ENCODE measurements around the gene DGCR8. TPM values are rescaled to one million over a fixed set of nuclear protein-coding genes. Genes with fewer than 3 reads are reported as not detected.

The DGCR8 gene
- total RNA-seq, 1 donor, result 7.9 TPM

DNA sequence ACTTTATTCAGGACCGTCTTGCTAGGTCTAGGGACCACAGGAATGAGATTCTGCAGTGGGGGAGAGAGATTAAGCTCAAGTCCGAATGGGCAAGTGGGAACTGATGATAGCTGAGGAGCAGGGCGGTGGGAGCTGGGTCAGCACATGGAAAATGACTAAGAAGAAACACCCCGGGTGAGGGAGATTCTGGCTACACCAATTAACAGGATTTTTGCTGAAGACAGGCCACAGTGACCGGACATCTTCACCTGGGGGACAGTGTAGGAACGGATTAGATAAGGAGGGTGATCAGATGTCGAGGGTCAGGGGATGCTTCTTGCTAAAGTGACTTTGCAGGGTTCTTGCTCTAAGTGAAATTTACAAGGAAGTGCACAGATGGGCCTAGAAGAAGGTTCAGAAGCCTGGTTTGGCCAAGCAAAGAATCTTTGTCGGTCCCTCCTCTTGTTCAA, 8.5 kb upstream of the DGCR8 start:
- H3K27me3 ChIP-seq (ENCODE audit: insufficient read depth, low read length), result no peaks in the 10 kb centered on the region
- H3K4me3 ChIP-seq (ENCODE audit: low read length), result no peak overlapping the region
- no peaks in the 10 kb centered on the region for H3K9me3 ChIP-seq (ENCODE audit: low read depth, low read length)
- H3K4me1 ChIP-seq (ENCODE audit: insufficient read depth, low read length), result no peaks in the 10 kb centered on the region

DNA sequence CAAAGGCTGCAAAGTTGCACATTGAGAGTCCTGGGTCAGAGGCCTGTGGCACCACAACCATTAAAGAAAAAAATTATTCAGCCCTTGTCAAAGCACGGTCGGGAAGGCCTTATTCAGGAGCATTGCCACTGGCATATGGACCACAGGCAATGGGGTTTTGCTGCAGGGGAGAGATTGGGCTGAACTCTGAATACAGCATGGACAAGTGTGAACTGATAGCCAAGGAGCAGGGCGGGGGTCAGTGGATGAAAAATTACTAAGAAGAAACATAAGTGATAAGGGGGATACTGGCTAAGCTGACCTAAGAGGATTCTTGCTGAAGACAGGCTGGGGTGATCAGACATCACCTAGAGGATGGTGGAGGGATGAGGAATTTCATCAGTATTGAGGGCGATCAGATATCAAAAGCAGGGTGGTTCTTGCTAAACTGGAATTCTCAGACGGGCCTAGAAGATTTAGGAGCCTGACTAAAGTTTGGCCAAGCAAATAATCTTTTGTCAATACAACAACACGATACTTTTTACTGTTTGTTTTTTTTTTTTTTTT, 3.3 kb upstream of the DGCR8 start:
- no peaks in the 10 kb centered on the region for H3K9me3 ChIP-seq (ENCODE audit: low read depth, low read length)
- no peak overlapping the region for H3K4me3 ChIP-seq (ENCODE audit: low read length)
- H3K4me1 ChIP-seq (ENCODE audit: insufficient read depth, low read length), result peaks cover 11% of the 10 kb centered on the region
- H3K27me3 ChIP-seq (ENCODE audit: insufficient read depth, low read length), result no peaks in the 10 kb centered on the region

DNA sequence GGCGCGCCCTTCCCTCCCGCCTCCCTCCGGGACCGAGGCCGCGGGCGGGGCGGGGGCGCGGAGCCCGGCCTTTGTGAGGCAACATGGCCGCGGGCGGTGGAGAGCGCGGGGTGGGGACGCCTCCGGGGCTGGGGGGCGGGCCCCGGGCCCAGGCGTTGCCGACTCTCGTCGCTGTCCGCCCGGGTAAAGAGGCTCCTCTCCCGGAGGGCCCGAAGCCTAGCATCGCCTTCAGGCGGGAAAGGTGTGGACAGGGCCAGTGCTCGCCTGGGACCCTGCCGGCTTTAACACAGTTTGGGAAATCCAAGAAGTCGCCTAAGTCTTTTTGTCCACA, 369 bp downstream of the DGCR8 start:
- H3K4me1 ChIP-seq (ENCODE audit: insufficient read depth, low read length), result peaks cover 26% of the 10 kb centered on the region
- peak overlapping the region; percentile 69 for H3K4me3 ChIP-seq (ENCODE audit: low read length)
- no peaks in the 10 kb centered on the region for H3K9me3 ChIP-seq (ENCODE audit: low read depth, low read length)
- no peaks in the 10 kb centered on the region for H3K27me3 ChIP-seq (ENCODE audit: insufficient read depth, low read length)

DNA sequence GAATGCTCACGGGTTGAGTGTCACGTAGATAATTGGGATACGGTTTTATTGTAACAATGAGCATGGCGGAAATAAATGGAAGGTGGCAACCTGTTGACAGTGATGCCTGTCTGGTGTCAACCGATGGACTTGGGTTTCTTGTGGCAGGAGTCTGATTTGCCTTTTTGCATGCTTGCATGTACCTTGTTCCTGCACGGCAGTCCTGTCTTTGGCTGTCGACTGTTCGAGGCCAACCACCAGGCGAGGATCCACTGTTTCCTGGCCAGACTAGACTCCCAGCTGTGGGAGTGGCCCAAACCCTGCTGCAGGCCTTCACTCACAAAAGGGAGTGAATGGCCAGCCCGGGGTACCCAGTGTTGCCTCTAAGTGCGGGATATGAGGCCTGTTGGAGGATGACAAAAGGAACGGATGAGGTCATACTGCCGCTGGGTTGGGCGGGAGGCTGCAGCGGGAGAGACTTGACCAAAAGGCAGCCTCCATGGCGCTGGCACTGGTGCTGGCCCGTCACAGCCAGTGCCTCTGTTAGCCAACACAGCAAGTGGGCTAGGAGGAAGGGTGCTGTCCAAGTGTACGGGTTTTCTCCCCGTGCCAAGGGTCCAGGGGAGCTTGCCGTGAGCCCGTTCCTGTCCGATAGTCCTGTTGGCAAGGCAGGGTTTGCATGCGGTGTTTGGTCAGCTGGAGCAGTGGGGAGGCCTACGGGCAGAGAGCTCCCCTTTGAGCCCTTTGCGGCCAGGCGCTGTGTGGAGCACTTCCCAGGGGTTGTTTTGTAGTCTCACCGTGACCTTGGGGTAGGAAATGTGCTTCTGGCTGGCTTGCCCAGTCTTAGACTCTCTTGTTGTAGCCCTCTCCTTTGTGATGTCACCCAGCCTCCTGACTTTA, 974 bp downstream of the DGCR8 start:
- no peaks in the 10 kb centered on the region for H3K27me3 ChIP-seq (ENCODE audit: insufficient read depth, low read length)
- peaks cover 26% of the 10 kb centered on the region for H3K4me1 ChIP-seq (ENCODE audit: insufficient read depth, low read length)
- H3K9me3 ChIP-seq (ENCODE audit: low read depth, low read length), result no peaks in the 10 kb centered on the region
- H3K4me3 ChIP-seq (ENCODE audit: low read length), result peak overlapping the region; percentile 69

DNA sequence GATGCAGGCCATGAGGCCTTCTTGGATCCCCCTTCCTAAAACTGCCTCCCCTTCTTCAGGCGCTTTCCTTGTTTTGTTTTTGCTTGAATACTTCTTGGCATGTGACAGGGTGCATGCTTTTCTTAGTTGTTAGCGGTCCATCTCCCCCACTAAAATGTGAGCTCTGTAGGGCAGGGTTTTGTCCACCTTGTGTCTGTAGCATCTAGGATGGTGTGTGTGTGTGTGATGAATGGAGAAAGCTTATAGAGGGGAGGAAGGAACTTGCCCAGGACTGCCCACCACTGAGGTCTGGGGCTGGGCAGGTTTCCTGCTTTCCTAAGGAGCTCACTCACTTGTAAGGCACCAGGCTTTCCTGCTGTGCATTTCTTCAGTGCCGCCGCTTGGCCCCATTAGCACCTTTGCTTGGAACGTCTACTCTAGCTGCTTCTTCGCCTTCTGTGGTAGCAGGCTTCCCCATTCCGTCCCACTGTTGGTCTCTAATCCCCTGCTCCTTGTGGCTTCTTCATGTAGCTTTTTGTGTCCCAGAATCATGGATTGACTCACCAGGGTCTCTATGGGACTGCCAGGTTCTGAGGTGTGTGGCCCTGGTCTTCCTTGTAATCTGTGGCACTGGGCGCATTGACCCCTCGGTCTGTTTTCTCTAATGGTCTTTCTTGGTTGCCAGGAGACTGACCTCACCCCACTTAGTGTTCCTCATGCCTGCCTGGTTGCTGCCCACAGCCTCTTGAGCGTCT, 3.3 kb downstream of the DGCR8 start:
- Histone ChIP-seq H3K4me1 (ENCODE audit: insufficient read depth, low read length) (peaks cover 26% of the 10 kb centered on the region), H3K4me3 (ENCODE audit: low read length) (no peak overlapping the region), H3K27me3 (ENCODE audit: insufficient read depth, low read length) (no peaks in the 10 kb centered on the region), H3K9me3 (ENCODE audit: low read depth, low read length) (no peaks in the 10 kb centered on the region)

DNA sequence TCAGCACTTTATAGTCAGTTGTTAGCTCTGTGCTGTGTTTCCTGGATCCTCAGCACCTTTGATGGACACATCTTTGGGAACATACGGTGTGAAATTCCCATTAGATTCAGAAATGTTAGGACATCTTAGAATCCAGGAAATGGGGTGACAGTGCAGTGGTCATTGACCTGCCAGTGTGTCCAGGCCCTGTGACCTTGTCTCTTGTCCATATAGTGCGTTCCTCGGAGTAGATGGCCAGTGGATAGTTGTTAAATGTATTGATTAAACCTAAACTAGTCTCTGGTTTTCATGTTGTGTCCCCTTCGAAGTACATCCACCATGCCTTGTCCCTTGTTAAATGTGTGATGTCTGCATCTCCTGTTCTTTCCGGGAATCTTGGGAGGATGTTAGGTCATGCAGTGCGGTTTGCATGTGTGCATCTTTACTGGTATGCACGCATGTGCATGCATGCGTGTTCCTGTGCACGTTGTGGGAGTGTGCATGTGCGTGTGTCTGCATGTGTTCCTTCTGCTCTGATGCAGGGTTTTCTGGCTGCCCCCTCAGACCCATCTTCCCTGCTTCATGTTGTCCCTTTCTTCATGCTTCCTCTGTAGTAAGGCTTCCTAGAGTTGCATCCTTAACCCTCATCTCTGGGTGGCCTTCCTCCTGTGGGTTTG, 4.0 kb downstream of the DGCR8 start:
- H3K4me1 ChIP-seq (ENCODE audit: insufficient read depth, low read length), result peaks cover 26% of the 10 kb centered on the region
- H3K27me3 ChIP-seq (ENCODE audit: insufficient read depth, low read length), result no peaks in the 10 kb centered on the region
- no peak overlapping the region for H3K4me3 ChIP-seq (ENCODE audit: low read length)
- H3K9me3 ChIP-seq (ENCODE audit: low read depth, low read length), result no peaks in the 10 kb centered on the region

DNA sequence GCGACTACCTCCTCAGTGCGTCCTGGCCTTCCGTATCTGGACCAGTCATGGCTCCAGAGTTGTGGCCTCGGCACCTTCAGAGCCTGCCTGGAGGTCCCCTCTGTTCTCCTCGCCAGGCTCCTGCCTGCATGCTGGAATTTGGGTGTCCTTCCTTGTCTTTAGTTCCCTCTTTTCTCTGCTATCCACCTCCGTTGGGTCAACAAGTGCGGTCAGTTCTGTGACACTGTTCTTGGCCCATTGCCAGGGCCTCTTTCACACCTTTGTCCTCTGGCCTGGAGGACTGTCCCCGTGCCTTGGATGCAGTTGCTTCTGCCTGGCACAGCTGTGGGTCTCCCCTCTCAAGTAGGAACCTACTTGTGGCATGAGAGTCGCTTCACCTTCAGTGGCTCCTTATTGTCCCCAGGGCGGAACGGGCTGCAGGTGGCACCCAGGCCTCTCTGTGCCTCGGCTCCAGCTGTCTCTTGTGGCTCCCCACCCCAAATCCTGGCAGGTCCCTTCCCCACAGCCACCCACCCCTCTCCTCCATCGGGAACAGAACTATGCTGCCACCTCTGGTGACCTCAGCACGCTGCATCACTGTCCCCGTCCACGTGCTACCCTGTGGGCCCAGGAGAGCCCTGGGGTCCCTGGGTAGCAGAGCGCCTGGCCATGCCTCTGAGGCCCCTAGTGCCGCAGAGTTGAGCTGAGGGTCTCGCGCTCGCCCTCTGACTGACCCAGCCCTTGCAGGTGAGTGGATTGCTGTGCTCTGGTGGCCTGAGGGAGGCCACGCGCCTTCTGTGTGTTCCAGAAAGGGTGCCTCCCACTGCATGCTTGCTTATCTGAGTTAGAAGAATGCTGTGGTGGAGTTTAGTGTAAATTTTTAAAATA, 4.7 kb downstream of the DGCR8 start:
- Histone ChIP-seq H3K4me3 (ENCODE audit: low read length) (no peak overlapping the region), H3K9me3 (ENCODE audit: low read depth, low read length) (no peaks in the 10 kb centered on the region), H3K4me1 (ENCODE audit: insufficient read depth, low read length) (peaks cover 26% of the 10 kb centered on the region), H3K27me3 (ENCODE audit: insufficient read depth, low read length) (no peaks in the 10 kb centered on the region)

DNA sequence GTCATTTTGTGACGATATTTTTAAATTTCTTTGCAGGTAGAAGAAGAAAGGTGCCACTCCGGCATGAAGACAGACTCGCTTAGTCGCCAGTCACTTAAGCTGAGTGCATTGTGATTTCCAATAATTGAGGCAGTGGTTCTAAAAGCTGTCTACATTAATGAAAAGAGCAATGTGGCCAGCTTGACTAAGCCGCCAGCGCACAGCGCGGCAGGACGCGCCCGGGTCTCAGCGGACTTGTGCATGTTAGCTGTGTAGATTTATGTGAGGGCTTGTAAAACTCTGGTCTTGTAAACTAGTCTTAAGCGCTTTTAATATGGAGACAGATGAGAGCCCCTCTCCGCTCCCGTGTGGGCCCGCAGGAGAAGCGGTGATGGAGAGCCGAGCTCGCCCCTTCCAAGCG, 5.6 kb downstream of the DGCR8 start:
- Histone ChIP-seq H3K4me1 (ENCODE audit: insufficient read depth, low read length) (peaks cover 32% of the 10 kb centered on the region), H3K9me3 (ENCODE audit: low read depth, low read length) (no peaks in the 10 kb centered on the region), H3K4me3 (ENCODE audit: low read length) (no peak overlapping the region), H3K27me3 (ENCODE audit: insufficient read depth, low read length) (no peaks in the 10 kb centered on the region)

DNA sequence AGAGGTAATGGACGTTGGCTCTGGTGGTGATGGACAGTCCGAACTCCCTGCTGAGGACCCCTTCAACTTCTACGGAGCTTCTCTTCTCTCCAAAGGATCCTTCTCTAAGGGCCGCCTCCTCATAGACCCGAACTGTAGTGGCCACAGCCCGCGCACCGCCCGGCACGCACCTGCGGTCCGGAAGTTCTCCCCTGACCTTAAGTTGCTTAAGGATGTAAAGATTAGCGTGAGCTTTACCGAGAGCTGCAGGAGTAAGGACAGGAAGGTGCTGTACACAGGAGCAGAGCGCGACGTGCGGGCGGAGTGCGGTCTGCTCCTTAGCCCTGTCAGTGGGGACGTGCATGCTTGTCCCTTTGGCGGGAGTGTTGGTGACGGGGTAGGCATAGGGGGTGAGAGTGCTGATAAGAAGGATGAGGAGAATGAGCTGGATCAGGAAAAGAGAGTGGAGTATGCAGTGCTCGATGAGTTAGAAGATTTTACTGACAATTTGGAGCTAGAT, 6.1 kb downstream of the DGCR8 start:
- no peaks in the 10 kb centered on the region for H3K9me3 ChIP-seq (ENCODE audit: low read depth, low read length)

DNA sequence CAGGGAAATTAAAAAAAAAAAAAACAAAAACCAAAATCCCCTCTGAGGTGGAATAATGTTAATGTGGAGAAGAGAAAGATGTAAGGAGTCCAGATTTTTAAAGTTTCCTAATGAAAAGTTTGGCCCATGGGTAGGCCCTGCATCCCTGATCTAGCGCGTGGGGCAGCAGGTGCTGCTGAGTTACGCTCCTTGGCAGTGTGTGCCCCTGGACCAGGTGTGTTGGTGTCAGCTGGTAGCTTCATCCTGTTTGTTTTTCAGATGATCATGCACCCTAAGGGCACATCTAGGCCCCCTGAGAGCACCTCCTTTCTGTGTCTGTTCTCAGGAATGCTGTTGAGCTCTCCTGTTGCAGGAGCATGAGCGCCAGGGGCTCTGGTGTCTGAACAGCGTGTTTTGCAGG, 6.7 kb downstream of the DGCR8 start:
- no peak overlapping the region for H3K4me3 ChIP-seq (ENCODE audit: low read length)
- H3K27me3 ChIP-seq (ENCODE audit: insufficient read depth, low read length), result no peaks in the 10 kb centered on the region
- no peaks in the 10 kb centered on the region for H3K9me3 ChIP-seq (ENCODE audit: low read depth, low read length)
- H3K4me1 ChIP-seq (ENCODE audit: insufficient read depth, low read length), result peaks cover 27% of the 10 kb centered on the region

More for the DNA sequence above, 6.1 kb downstream of the DGCR8 start:
- Histone ChIP-seq H3K4me1 (ENCODE audit: insufficient read depth, low read length) (peaks cover 32% of the 10 kb centered on the region), H3K4me3 (ENCODE audit: low read length) (no peak overlapping the region), H3K27me3 (ENCODE audit: insufficient read depth, low read length) (no peaks in the 10 kb centered on the region)

DNA sequence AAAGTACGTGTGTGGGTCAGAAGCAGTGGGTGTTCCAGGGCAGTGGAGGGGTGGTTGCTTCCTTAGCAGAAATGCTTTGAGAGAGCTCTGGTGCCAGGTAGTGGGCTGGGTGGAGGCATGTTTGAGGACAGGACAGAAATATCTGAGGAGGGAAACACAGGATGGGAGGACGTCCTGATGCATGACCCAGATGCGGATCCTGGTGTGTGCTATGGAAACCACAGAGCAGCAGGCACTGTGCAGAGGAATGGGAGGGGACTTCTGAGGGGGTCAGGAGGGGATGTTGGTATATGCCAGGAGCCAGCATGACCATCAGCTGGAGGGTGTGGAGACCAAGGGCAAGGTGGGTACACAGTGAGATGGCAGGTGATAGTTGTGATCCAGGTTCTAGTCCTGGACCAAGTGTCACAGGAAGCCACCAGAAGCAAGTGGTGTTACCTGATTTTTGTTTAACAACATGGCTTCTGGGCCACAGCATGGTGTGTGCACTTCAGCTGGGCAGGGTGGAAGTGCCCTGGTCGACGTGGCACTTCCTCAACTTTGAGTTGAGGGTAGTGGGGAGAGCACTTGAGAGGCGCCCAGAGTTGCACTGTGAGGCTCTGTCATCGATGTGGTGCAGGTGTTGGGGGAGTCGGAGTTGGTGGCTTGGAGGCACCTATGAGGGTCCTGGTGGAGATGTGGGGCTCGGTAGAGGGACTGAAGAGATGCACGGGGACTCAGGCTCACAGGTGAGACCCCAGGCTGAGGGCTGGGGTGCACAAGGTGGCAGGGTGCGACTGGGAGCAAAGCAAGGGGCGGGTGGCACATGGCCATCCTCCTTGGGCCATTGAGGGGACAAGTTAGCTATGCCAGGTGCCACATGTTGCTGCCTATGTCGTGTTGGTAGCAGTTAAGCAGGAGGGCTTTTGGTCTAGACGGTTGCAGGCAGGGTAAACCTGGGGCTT, 7.5 kb downstream of the DGCR8 start:
- H3K4me3 ChIP-seq (ENCODE audit: low read length), result no peak overlapping the region
- H3K9me3 ChIP-seq (ENCODE audit: low read depth, low read length), result no peaks in the 10 kb centered on the region
- H3K4me1 ChIP-seq (ENCODE audit: insufficient read depth, low read length), result peaks cover 29% of the 10 kb centered on the region
- no peaks in the 10 kb centered on the region for H3K27me3 ChIP-seq (ENCODE audit: insufficient read depth, low read length)

DNA sequence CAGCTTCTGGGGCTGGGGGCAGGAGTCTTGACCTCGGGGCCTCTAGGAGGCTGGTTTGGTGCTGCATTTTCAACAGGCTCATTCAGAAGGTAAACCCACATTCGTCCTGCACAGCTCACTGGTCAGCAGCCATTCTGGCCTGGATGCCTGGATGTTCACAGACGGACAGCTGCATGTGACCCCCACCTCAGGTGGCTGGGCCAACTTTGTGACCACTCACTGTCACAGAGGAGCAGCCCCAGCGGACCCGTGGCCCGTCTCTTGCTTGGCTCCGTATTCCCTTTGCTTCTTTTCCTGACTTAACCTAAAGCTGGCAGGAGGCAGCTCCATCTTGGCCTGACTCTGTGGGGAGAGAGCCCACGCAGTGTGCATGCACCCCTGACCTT, 8.2 kb downstream of the DGCR8 start:
- H3K27me3 ChIP-seq (ENCODE audit: insufficient read depth, low read length), result no peaks in the 10 kb centered on the region
- no peaks in the 10 kb centered on the region for H3K9me3 ChIP-seq (ENCODE audit: low read depth, low read length)
- H3K4me1 ChIP-seq (ENCODE audit: insufficient read depth, low read length), result peaks cover 22% of the 10 kb centered on the region
- no peak overlapping the region for H3K4me3 ChIP-seq (ENCODE audit: low read length)

DNA sequence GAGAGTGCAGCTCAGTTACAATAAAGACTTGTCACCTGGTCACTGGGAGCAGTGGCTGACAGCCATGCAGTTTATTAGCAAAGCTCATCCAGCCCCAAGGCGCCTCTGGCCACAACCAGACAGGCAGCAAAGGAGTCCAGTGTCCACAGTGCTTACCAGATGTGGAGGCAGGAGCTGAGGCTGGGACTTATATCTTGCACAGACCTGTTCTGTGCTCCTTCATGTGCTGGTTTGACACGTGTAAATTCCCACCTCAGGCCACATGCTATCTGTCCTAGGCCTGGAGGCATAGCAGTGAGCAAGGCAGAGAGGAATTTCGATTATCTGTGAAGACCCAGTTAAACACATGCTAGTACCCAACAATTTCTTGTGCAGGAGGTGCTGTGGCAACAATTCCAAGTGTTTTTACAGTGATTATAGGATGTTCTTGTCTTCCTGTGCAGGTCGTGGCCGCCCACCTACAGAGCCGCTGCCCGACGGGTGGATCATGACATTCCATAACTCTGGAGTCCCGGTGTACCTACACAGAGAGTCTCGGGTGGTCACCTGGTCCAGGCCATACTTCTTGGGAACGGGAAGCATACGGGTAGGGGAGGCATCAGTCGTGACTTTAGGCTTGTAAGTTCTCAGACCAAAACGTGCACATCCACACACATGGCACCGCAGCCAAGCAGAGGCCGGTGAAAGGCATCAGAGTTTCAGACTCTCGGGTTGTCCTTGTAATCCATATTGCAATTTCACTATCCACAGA, 9.4 kb downstream of the DGCR8 start:
- Histone ChIP-seq H3K27me3 (ENCODE audit: insufficient read depth, low read length) (no peaks in the 10 kb centered on the region), H3K4me3 (ENCODE audit: low read length) (no peak overlapping the region), H3K9me3 (ENCODE audit: low read depth, low read length) (no peaks in the 10 kb centered on the region), H3K4me1 (ENCODE audit: insufficient read depth, low read length) (peaks cover 16% of the 10 kb centered on the region)
